Hippocampal formation (tissue), 2 donors: ENCODE measurements around the gene FCN2.

Source experiments
- DNase-seq, 2 donors: peaks; one replicate each; lab custom pipeline; 2025; lab: John Stamatoyannopoulos, UW

FCN2 gene

GRCh38 chr9:134930398-134930797 is 49.8 kb downstream of the FCN2 start:
- no peak for DNase-seq

- no peak for DNase-seq
Measured at GRCh38 chr9:134932171-134932570, 51.6 kb downstream of the FCN2 start.

- DNase-seq = no peak
Measured at GRCh38 chr9:134932606-134933005, 52.0 kb downstream of the FCN2 start.

GRCh38 chr9:134933076-134933659 is 52.6 kb downstream of the FCN2 start:
- DNase-seq = no peak

GRCh38 chr9:134935056-134935640 is 54.5 kb downstream of the FCN2 start:
- no peak for DNase-seq

GRCh38 chr9:134935701-134936345 is 55.2 kb downstream of the FCN2 start:
- no peak for DNase-seq

- no peak for DNase-seq
Measured at GRCh38 chr9:134936346-134937163, 55.9 kb downstream of the FCN2 start.
